AG09319 (cell line): ENCODE measurements around the gene RALGPS1.
"Not testable (repeated sequence)": the region's sequence is repeated elsewhere in the genome, so short reads cannot be mapped to it uniquely, and the experiment has no call there.

Experiments
- DNase-seq: peaks from one replicate; pipeline ENCODE4 v3.0.0-alpha.2; 2010; ENCODE audit warnings: low read depth; ENCODE audit errors: extremely low read depth
- CTCF ChIP-seq: IDR thresholded peaks from 2 replicates; pipeline ENCODE4 v1.5.1; 2011; ENCODE audit warnings: low read depth, mild to moderate bottlenecking, inconsistent platforms, low read length, moderate library complexity

The RALGPS1 gene

GRCh38 chr9:127015921-127016512, 101.4 kb downstream of the RALGPS1 start:
- no peak for TF ChIP-seq CTCF
- DNase-seq = no peak

GRCh38 chr9:127017979-127018378, 103.4 kb downstream of the RALGPS1 start:
- DNase-seq = not testable (repeated sequence)

- TF ChIP-seq CTCF = no peak
- no peak for DNase-seq
These were observed 104.4 kb downstream of the RALGPS1 start for GRCh38 chr9:127018935-127019334.

- TF ChIP-seq CTCF = no peak
- no peak for DNase-seq
These were observed 105.6 kb downstream of the RALGPS1 start for GRCh38 chr9:127020036-127020801.

- no peak for DNase-seq
- TF ChIP-seq CTCF = no peak
These were observed 106.2 kb downstream of the RALGPS1 start for GRCh38 chr9:127020802-127021078.

- DNase-seq = peak; percentile 99
- TF ChIP-seq CTCF = no peak
These were observed 107.2 kb downstream of the RALGPS1 start for GRCh38 chr9:127021664-127022363.

GRCh38 chr9:127022913-127023660, 108.5 kb downstream of the RALGPS1 start:
- TF ChIP-seq CTCF = no peak
- DNase-seq = no peak
